GM23338 (cell line): Measurements from ENCODE around the gene TMEM179B. TPM values are rescaled to one million over a fixed set of nuclear protein-coding genes. Genes with fewer than 3 reads are reported as not detected.

Experiments
- ATAC-seq: fragments of 200-7000 bp; cut with Tn5 transposase; 3 replicates; pipeline ENCODE4 v1.9.1; 2020
- DNase-seq: peaks from one replicate; pipeline ENCODE4 v3.0.0-alpha.2; 2015; ENCODE audit warnings: low spot score
- H2AFZ ChIP-seq: fragments of 200-600 bp; sonication (generic); 2 replicates; pipeline ENCODE4 v1.8.0; 2016; ENCODE audit warnings: antibody characterized with exemption, mild to moderate bottlenecking, moderate library complexity
- H3F3A ChIP-seq: fragments of 200-600 bp; sonication (generic); replicated peaks from 2 replicates; pipeline ENCODE4 v1.8.0; 2017; ENCODE audit warnings: antibody characterized with exemption, mixed run types, low read depth
- H3K27ac ChIP-seq: fragments of 200-600 bp; sonication (generic); 2 replicates; pipeline ENCODE4 v1.6.1; 2016; ENCODE audit warnings: low read depth
- H3K27me3 ChIP-seq: fragments of 200-600 bp; sonication (generic); 2 replicates; pipeline ENCODE4 v1.8.0; 2016; ENCODE audit warnings: mild to moderate bottlenecking, mixed run types, moderate library complexity; ENCODE audit not compliant: insufficient read depth
- H3K36me3 ChIP-seq: fragments of 200-600 bp; sonication (generic); 2 replicates; pipeline ENCODE4 v1.8.0; 2016; ENCODE audit warnings: mild to moderate bottlenecking; ENCODE audit not compliant: insufficient read depth
- H3K4me1 ChIP-seq: fragments of 200-600 bp; sonication (generic); 2 replicates; pipeline ENCODE4 v1.8.0; 2016; ENCODE audit warnings: mild to moderate bottlenecking, moderate library complexity; ENCODE audit not compliant: insufficient read depth
- H3K4me2 ChIP-seq: fragments of 200-600 bp; sonication (generic); 2 replicates; pipeline ENCODE4 v1.7.1; 2017; ENCODE audit warnings: mixed run types
- H3K4me3 ChIP-seq: fragments of 200-600 bp; sonication (generic); 2 replicates; pipeline ENCODE4 v1.6.1; 2016; ENCODE audit warnings: mixed run types
- H3K79me2 ChIP-seq: fragments of 200-600 bp; sonication (generic); replicated peaks from 2 replicates; pipeline ENCODE4 v1.8.0; 2017; ENCODE audit warnings: mild to moderate bottlenecking; ENCODE audit not compliant: insufficient read depth
- H3K9me2 ChIP-seq: fragments of 200-600 bp; sonication (generic); 2 replicates; pipeline ENCODE4 v1.8.0; 2017; ENCODE audit not compliant: insufficient read depth
- H4K20me1 ChIP-seq: fragments of 200-600 bp; sonication (generic); replicated peaks from 2 replicates; pipeline ENCODE4 v1.8.0; 2017; ENCODE audit warnings: mild to moderate bottlenecking; ENCODE audit not compliant: insufficient read depth
- H3K27ac Mint-ChIP-seq: 2 replicates; pipeline ENCODE4 v1.8.0; 2020; ENCODE audit warnings: inconsistent platforms, mild to moderate bottlenecking, moderate library complexity, mixed read lengths
- H3K27me3 Mint-ChIP-seq: 3 replicates; pipeline ENCODE4 v1.8.0; 2022; ENCODE audit warnings: low read depth, mild to moderate bottlenecking, moderate library complexity, mixed read lengths, inconsistent platforms; ENCODE audit not compliant: insufficient read depth, poor library complexity
- H3K36me3 Mint-ChIP-seq: 3 replicates; pipeline ENCODE4 v1.8.0; 2021; ENCODE audit warnings: low read depth, mild to moderate bottlenecking, inconsistent platforms, moderate library complexity, mixed read lengths
- H3K4me1 Mint-ChIP-seq: 3 replicates; pipeline ENCODE4 v1.8.0; 2020; ENCODE audit warnings: mild to moderate bottlenecking, inconsistent platforms, mixed read lengths
- H3K4me3 Mint-ChIP-seq: 3 replicates; pipeline ENCODE4 v1.8.0; 2021; ENCODE audit warnings: moderate library complexity, mild to moderate bottlenecking, inconsistent platforms, mixed read lengths
- H3K9me3 Mint-ChIP-seq: 3 replicates; pipeline ENCODE4 v1.8.0; 2020; ENCODE audit warnings: moderate library complexity, mild to moderate bottlenecking, inconsistent platforms, mixed read lengths
- CREB1 ChIP-seq: fragments of 250-450 bp; sonication (Bioruptor Pico); IDR thresholded peaks from 2 replicates; pipeline ENCODE4 v1.5.0; 2020; ENCODE audit warnings: low read depth, mild to moderate bottlenecking, moderate library complexity
- EZH2 ChIP-seq: fragments of 200-600 bp; sonication (generic); IDR thresholded peaks from one replicate; pipeline ENCODE4 v1.8.0; 2017; ENCODE audit warnings: antibody characterized with exemption, mild to moderate bottlenecking, low read depth; ENCODE audit not compliant: unreplicated experiment
- EZH2phosphoT487 ChIP-seq: fragments of 200-600 bp; sonication (generic); IDR thresholded peaks from one replicate; pipeline ENCODE4 v1.8.1; 2018; ENCODE audit warnings: antibody characterized with exemption; ENCODE audit not compliant: unreplicated experiment
- JUNB ChIP-seq: IDR thresholded peaks from one replicate; pipeline ENCODE4 v1.6.1; 2016; ENCODE audit warnings: antibody characterized with exemption; ENCODE audit not compliant: unreplicated experiment
- NANOG ChIP-seq: IDR thresholded peaks from 2 replicates; pipeline ENCODE4 v1.6.1; 2016; ENCODE audit warnings: antibody characterized with exemption, borderline replicate concordance
- POLR2AphosphoS5 ChIP-seq: IDR thresholded peaks from 2 replicates; pipeline ENCODE4 v1.6.1; 2016; ENCODE audit warnings: antibody characterized with exemption, low read depth
- STAT1 ChIP-seq: IDR thresholded peaks from one replicate; pipeline ENCODE4 v1.6.1; 2016; ENCODE audit warnings: antibody characterized with exemption; ENCODE audit not compliant: unreplicated experiment
- ZNF114 ChIP-seq: fragments of 250-450 bp; sonication (Bioruptor Pico); IDR thresholded peaks from 2 replicates; pipeline ENCODE4 v1.5.0; 2020; ENCODE audit warnings: mild to moderate bottlenecking, moderate library complexity
- ZNF331 ChIP-seq: fragments of 250-450 bp; sonication (Bioruptor Pico); IDR thresholded peaks from 2 replicates; pipeline ENCODE4 v1.5.0; 2020; ENCODE audit warnings: low read depth, mild to moderate bottlenecking, moderate library complexity
- ZNF462 ChIP-seq: fragments of 250-450 bp; sonication (Bioruptor Pico); IDR thresholded peaks from 2 replicates; pipeline ENCODE4 v1.5.0; 2020; ENCODE audit warnings: mild to moderate bottlenecking, moderate library complexity
- polyA plus RNA-seq: library from polyadenylated mRNA; unstranded; fragments of >200 nt; fragmentation: Nextera tagmentation; extraction: Ambion mirVana; gene quantifications from 2 replicates; pipeline ENCODE4 v1.2.1, GENCODE V29; 2016
- total RNA-seq: library from RNA; depleted of rRNA; stranded (reverse); fragments of >200 nt; shearing (Covaris generic); gene quantifications from 2 replicates; pipeline ENCODE4 v1.2.3, GENCODE V29; 2014
- TF ChIP-seq, protein P1 (sequence below), 2 experiments: fragments of 200-600 bp in 1 of 2; sonication (generic) in 1 of 2; conservative IDR thresholded peaks; 2 replicates each; pipeline versions ENCODE4 v1.5.1 to v1.6.1; 2016 to 2017; ENCODE audit warnings: antibody characterized with exemption in 2 of 2, low read depth in 2 of 2, mild to moderate bottlenecking in 2 of 2, moderate library complexity in 1 of 2
- TF ChIP-seq, protein P2 (sequence below): IDR thresholded peaks from 2 replicates; pipeline ENCODE4 v1.6.1; 2016; ENCODE audit warnings: antibody characterized with exemption
- TF ChIP-seq, protein P3 (sequence below): IDR thresholded peaks from one replicate; pipeline ENCODE4 v1.6.1; 2018; ENCODE audit warnings: antibody characterized with exemption; ENCODE audit not compliant: unreplicated experiment

TMEM179B gene
- total and polyA plus RNA-seq, 2 experiments from 2014 or later, result 16.9 to 17.5 TPM

DNA sequence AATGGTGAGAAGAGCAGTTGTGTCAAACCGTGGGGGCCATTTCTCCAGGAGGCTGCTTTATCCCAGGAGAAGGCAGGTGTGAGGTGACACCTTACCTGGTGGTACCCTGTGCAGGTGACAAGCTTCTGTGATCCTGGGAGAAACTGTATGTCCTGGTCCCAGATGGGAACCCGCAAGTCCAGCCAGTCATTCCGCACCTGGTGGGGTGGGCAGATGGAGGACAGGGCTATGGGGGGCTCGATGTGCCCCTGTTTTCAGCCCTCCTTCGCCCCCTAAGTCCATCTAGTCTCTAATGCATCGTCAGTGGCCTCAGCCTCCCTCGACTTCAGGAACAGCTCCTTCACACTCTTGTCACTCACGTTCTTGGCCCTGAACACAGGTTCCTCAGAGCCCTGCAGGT, 48.1 kb downstream of the TMEM179B start:
- H4K20me1 ChIP-seq, result peaks cover 9% of the 10 kb centered on the region
- no peaks in the 10 kb centered on the region for H3K9me2 ChIP-seq
- Mint-ChIP-seq H3K36me3 (peaks cover 65% of the 10 kb centered on the region), H3K4me1 (peaks cover 24% of the 10 kb centered on the region), H3K27me3 (peaks cover 27% of the 10 kb centered on the region), H3K9me3 (no peaks in the 10 kb centered on the region; the same call in 2 of the 3 replicates), H3K27ac (no peak overlapping the region), H3K4me3 (peak overlapping the region; percentile 26; the same call in 1 of the 3 replicates)
- H3K4me3 ChIP-seq, result no peak overlapping the region
- no peak overlapping the region for H3K4me2 ChIP-seq
- peaks cover 48% of the 10 kb centered on the region; the same call in 1 of the 2 replicates for H3F3A ChIP-seq
- peaks cover 21% of the 10 kb centered on the region for H3K36me3 ChIP-seq
- H2AFZ ChIP-seq, result no peak overlapping the region
- no peak; the same call in 1 of the 2 replicates for TF ChIP-seq POLR2AphosphoS5
- TF ChIP-seq ZNF331, result no peak
- no peak for TF ChIP-seq EZH2
- no peak for TF ChIP-seq CREB1 (CRISPR knock-in tag)
- TF ChIP-seq ZNF462 (CRISPR knock-in tag), result no peak
- no peak for TF ChIP-seq JUNB
- no peak for TF ChIP-seq EZH2phosphoT487
- TF ChIP-seq, protein P1, sequence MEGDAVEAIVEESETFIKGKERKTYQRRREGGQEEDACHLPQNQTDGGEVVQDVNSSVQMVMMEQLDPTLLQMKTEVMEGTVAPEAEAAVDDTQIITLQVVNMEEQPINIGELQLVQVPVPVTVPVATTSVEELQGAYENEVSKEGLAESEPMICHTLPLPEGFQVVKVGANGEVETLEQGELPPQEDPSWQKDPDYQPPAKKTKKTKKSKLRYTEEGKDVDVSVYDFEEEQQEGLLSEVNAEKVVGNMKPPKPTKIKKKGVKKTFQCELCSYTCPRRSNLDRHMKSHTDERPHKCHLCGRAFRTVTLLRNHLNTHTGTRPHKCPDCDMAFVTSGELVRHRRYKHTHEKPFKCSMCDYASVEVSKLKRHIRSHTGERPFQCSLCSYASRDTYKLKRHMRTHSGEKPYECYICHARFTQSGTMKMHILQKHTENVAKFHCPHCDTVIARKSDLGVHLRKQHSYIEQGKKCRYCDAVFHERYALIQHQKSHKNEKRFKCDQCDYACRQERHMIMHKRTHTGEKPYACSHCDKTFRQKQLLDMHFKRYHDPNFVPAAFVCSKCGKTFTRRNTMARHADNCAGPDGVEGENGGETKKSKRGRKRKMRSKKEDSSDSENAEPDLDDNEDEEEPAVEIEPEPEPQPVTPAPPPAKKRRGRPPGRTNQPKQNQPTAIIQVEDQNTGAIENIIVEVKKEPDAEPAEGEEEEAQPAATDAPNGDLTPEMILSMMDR (conservative IDR thresholded peaks at IDR 0.05; ENCODE audit: low read depth in 2 of 2), result no peak
- TF ChIP-seq NANOG, result no peak
- no peak for TF ChIP-seq ZNF114 (CRISPR knock-in tag)
- TF ChIP-seq STAT1, result no peak
- TF ChIP-seq, protein P2, sequence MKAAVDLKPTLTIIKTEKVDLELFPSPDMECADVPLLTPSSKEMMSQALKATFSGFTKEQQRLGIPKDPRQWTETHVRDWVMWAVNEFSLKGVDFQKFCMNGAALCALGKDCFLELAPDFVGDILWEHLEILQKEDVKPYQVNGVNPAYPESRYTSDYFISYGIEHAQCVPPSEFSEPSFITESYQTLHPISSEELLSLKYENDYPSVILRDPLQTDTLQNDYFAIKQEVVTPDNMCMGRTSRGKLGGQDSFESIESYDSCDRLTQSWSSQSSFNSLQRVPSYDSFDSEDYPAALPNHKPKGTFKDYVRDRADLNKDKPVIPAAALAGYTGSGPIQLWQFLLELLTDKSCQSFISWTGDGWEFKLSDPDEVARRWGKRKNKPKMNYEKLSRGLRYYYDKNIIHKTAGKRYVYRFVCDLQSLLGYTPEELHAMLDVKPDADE, result no peak
- TF ChIP-seq, protein P3, sequence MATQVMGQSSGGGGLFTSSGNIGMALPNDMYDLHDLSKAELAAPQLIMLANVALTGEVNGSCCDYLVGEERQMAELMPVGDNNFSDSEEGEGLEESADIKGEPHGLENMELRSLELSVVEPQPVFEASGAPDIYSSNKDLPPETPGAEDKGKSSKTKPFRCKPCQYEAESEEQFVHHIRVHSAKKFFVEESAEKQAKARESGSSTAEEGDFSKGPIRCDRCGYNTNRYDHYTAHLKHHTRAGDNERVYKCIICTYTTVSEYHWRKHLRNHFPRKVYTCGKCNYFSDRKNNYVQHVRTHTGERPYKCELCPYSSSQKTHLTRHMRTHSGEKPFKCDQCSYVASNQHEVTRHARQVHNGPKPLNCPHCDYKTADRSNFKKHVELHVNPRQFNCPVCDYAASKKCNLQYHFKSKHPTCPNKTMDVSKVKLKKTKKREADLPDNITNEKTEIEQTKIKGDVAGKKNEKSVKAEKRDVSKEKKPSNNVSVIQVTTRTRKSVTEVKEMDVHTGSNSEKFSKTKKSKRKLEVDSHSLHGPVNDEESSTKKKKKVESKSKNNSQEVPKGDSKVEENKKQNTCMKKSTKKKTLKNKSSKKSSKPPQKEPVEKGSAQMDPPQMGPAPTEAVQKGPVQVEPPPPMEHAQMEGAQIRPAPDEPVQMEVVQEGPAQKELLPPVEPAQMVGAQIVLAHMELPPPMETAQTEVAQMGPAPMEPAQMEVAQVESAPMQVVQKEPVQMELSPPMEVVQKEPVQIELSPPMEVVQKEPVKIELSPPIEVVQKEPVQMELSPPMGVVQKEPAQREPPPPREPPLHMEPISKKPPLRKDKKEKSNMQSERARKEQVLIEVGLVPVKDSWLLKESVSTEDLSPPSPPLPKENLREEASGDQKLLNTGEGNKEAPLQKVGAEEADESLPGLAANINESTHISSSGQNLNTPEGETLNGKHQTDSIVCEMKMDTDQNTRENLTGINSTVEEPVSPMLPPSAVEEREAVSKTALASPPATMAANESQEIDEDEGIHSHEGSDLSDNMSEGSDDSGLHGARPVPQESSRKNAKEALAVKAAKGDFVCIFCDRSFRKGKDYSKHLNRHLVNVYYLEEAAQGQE, result no peak
- DNase-seq, result no peak
- ATAC-seq, result no peak
- H3K27ac ChIP-seq, result no peak overlapping the region
- H3K4me1 ChIP-seq, result peaks cover 16% of the 10 kb centered on the region
- H3K79me2 ChIP-seq, result peaks cover 43% of the 10 kb centered on the region
- no peaks in the 10 kb centered on the region for H3K27me3 ChIP-seq
